HepG2 (cell line): ENCODE results near the gene TASOR. TPM values are rescaled to one million over a fixed set of nuclear protein-coding genes. Genes with fewer than 3 reads are reported as not detected.

Source experiments
- ATAC-seq: fragments of 200-7000 bp; cut with Tn5 transposase; 3 replicates; pipeline ENCODE4 v1.9.1; 2020; ENCODE audit warnings: mild to moderate bottlenecking, moderate library complexity
- BruUV-seq: library from RNA; stranded (reverse); fragments of 400-500 nt; replicated peaks from 2 replicates; lab custom pipeline; 2021; lab: Mats Ljungman, UMichigan
- CTCF ChIA-PET: fragments of 300-600 bp; formaldehyde crosslinking; extraction: SDS; loops from one replicate; lab custom pipeline; 2021; ENCODE audit warnings: low total read pairs, inconsistent platforms, low intra/inter-chr PET ratio; lab: Yijun Ruan, JAX
- POLR2A ChIA-PET: fragments of 350-600 bp; sonication (Branson Sonifier 250); formaldehyde crosslinking; loops from one replicate; lab custom pipeline; 2020; ENCODE audit warnings: antibody characterized with exemption, inconsistent platforms; lab: Yijun Ruan, JAX
- DNase-seq: peaks from one replicate; pipeline ENCODE4 v3.0.0-alpha.2; 2015; ENCODE audit warnings: low spot score
- FAIRE-seq: peaks from 3 replicates; lab custom pipeline; 2011; peaks lifted over from hg19 to GRCh38; lab: Jason Lieb, UNC
- H2AFZ ChIP-seq: one replicate; pipeline ENCODE4 v1.6.1; 2011; ENCODE audit warnings: low read length, inconsistent platforms
- H3K27ac ChIP-seq: fragments of 300-600 bp; 3 replicates; pipeline ENCODE4 v1.8.0; 2011; ENCODE audit warnings: mixed run types, mild to moderate bottlenecking, mixed read lengths, low read length, inconsistent platforms; ENCODE audit not compliant: insufficient read depth; ENCODE audit errors: extremely low read length
- H3K27me3 ChIP-seq, 2 experiments: fragments of 200-600 bp in 1 of 2; 2 replicates in 1 of 2; 3 replicates in 1 of 2; pipeline versions ENCODE4 v1.6.0 to v1.8.0; 2011; ENCODE audit warnings: low read length in 2 of 2, mild to moderate bottlenecking in 2 of 2, moderate library complexity in 2 of 2, inconsistent platforms in 1 of 2; ENCODE audit not compliant: insufficient read depth in 2 of 2, control insufficient read depth in 1 of 2
- H3K36me3 ChIP-seq, 2 experiments: fragments of 200-600 bp in 1 of 2; replicated peaks in 1 of 2; 2 replicates in 1 of 2; 3 replicates in 1 of 2; pipeline versions ENCODE4 v1.5.1 to v1.8.0; 2011; ENCODE audit warnings: low read length in 2 of 2, inconsistent platforms in 1 of 2; ENCODE audit not compliant: insufficient read depth in 2 of 2, control insufficient read depth in 1 of 2
- H3K4me1 ChIP-seq: 2 replicates; pipeline ENCODE4 v1.5.1; 2012; ENCODE audit warnings: low read length, inconsistent platforms; ENCODE audit not compliant: insufficient read depth
- H3K4me2 ChIP-seq: 2 replicates; pipeline ENCODE4 v1.6.0; 2011; ENCODE audit warnings: low read depth, low read length, inconsistent platforms
- H3K4me3 ChIP-seq, 3 experiments: fragments of 200-600 bp in 1 of 3; sonication (generic), shearing (Covaris generic) in 1 of 3; replicated peaks in 1 of 3; 2 replicates each; pipeline ENCODE4 v1.5.1; 2011 to 2016; ENCODE audit warnings: low read length in 3 of 3, inconsistent platforms in 2 of 3, low read depth in 2 of 3, mild to moderate bottlenecking in 2 of 3, control low read depth in 1 of 3, mixed read lengths in 1 of 3; ENCODE audit not compliant: insufficient read depth in 1 of 3
- H3K79me2 ChIP-seq: one replicate; pipeline ENCODE4 v1.6.1; 2011; ENCODE audit warnings: low read length, inconsistent platforms; ENCODE audit not compliant: insufficient read depth
- H3K9ac ChIP-seq: 2 replicates; pipeline ENCODE4 v1.6.0; 2011; ENCODE audit warnings: mild to moderate bottlenecking, low read depth, low read length, inconsistent platforms; ENCODE audit not compliant: insufficient read depth
- H3K9me3 ChIP-seq: 2 replicates; pipeline ENCODE4 v1.5.1; 2012; ENCODE audit warnings: mild to moderate bottlenecking, low read length
- H4K20me1 ChIP-seq: 2 replicates; pipeline ENCODE4 v1.6.0; 2011; ENCODE audit warnings: inconsistent platforms, mild to moderate bottlenecking, low read length, moderate library complexity; ENCODE audit not compliant: insufficient read depth
- AFF4 ChIP-seq: sonication (generic); formaldehyde crosslinking; IDR thresholded peaks from 2 replicates; pipeline ENCODE4 v1.4.0; 2020; ENCODE audit warnings: missing genetic modification reagents
- ARHGAP35 ChIP-seq: sonication (generic); formaldehyde crosslinking; IDR thresholded peaks from 2 replicates; pipeline ENCODE4 v1.9.0; 2022; ENCODE audit warnings: mild to moderate bottlenecking, inconsistent platforms, moderate library complexity, missing genetic modification reagents, borderline replicate concordance
- ATF1 ChIP-seq: IDR thresholded peaks from 2 replicates; pipeline ENCODE4 v1.6.1; 2016; ENCODE audit warnings: mild to moderate bottlenecking, control low read depth
- EEA1 ChIP-seq: sonication (generic); formaldehyde crosslinking; IDR thresholded peaks from 2 replicates; pipeline ENCODE4 v1.5.1; 2020; ENCODE audit warnings: mild to moderate bottlenecking, missing genetic modification reagents, borderline replicate concordance
- ELF3 ChIP-seq: IDR thresholded peaks from 2 replicates; pipeline ENCODE4 v1.6.1; 2016; ENCODE audit warnings: missing genetic modification reagents, missing compliant biosample characterization
- EZH2 ChIP-seq: conservative IDR thresholded peaks from 2 replicates; pipeline ENCODE4 v1.6.1; 2012; ENCODE audit warnings: mild to moderate bottlenecking, low read depth, low read length, moderate library complexity
- FOXK1 ChIP-seq: sonication (generic); formaldehyde crosslinking; IDR thresholded peaks from 2 replicates; pipeline ENCODE4 v1.4.0; 2020; ENCODE audit warnings: low read depth, missing genetic modification reagents, borderline replicate concordance
- KAT2B ChIP-seq: fragments of 150-350 bp; IDR thresholded peaks from 2 replicates; pipeline ENCODE4 v1.6.1; 2014; ENCODE audit warnings: low read depth, low read length, borderline replicate concordance
- NR2F6 ChIP-seq, 2 experiments: IDR thresholded peaks; 2 replicates each; pipeline ENCODE4 v1.6.1; 2016; ENCODE audit warnings: antibody characterized with exemption in 1 of 2, mild to moderate bottlenecking in 1 of 2
- SALL1 ChIP-seq: sonication (generic); formaldehyde crosslinking; IDR thresholded peaks from 2 replicates; pipeline ENCODE4 v1.8.0; 2022; ENCODE audit warnings: mild to moderate bottlenecking, missing genetic modification reagents
- SRSF4 ChIP-seq: fragments of 200-400 bp; formaldehyde crosslinking; IDR thresholded peaks from one replicate; pipeline ENCODE4 v1.6.1; 2018; ENCODE audit warnings: mild to moderate bottlenecking, low read depth, low read length, moderate library complexity; ENCODE audit not compliant: poor library complexity, severe bottlenecking
- TCF12 ChIP-seq, 2 experiments: fragments of 450-650 bp in 1 of 2; sonication (generic) in 1 of 2; formaldehyde crosslinking in 1 of 2; IDR thresholded peaks; 2 replicates each; pipeline versions ENCODE4 v1.6.1 to v1.8.0; 2017 to 2022; ENCODE audit warnings: antibody characterized with exemption in 1 of 2, mild to moderate bottlenecking in 1 of 2, missing genetic modification reagents in 1 of 2, moderate library complexity in 1 of 2
- ZNF318 ChIP-seq: sonication (generic); formaldehyde crosslinking; IDR thresholded peaks from 2 replicates; pipeline ENCODE4 v1.4.0; 2020; ENCODE audit warnings: mild to moderate bottlenecking, missing genetic modification reagents
- WGBS: methylation state at CpG from one replicate; pipeline ENCODE4 v1.1.6; 2017; ENCODE audit warnings: low lambda C conversion rate; 5-methylcytosine and 5-hydroxymethylcytosine counted together
- in situ Hi-C: cut with HindIII; loops from 2 replicates; pipeline ENCODE4 v1.10.0; 2017; ENCODE audit warnings: low pct_unique_long_range_greater_than_20kb; ENCODE audit not compliant: extremely low pct_ligation_motif_present
- intact Hi-C: fragments of 100-400 bp; cut with micrococcal nuclease; formaldehyde crosslinking; loops from one replicate; pipeline ENCODE4 v1.10.0; 2022; ENCODE audit not compliant: unreplicated experiment
- polyA plus RNA-seq, 8 experiments: library from polyadenylated mRNA; depleted of rRNA in 3 of 8; stranded (reverse) in 7 of 8; unstranded in 1 of 8; fragments of >200 nt; fragmentation: Illumina TruSeq in 4 of 8; extraction: Trizol in 4 of 8; gene quantifications; 2 replicates each; pipeline versions ENCODE4 v1.2.1 to v1.2.3, GENCODE V29; 2011 to 2016; ENCODE audit warnings: low read depth in 4 of 8, missing spikeins in 1 of 8, mixed read lengths in 1 of 8; ENCODE audit not compliant: insufficient read depth in 1 of 8
- total RNA-seq, 5 experiments: library from RNA; depleted of rRNA; stranded (reverse); fragments of >200 nt; fragmentation: Illumina TruSeq; extraction: Trizol; gene quantifications; 2 replicates each; pipeline ENCODE4 v1.2.3, GENCODE V29; 2016; ENCODE audit warnings: low read depth in 1 of 5

Gene TASOR
- total and polyA plus RNA-seq, 2 of the 13 experiments (the other 11 are each of a cell fraction or from before 2014, with no cell fraction given) = 20.1 to 32.5 TPM

- peaks cover 35% of the 10 kb centered on the region for H3K79me2 ChIP-seq
- no peak overlapping the region for H3K4me3 ChIP-seq
- H3K9me3 ChIP-seq = no peaks in the 10 kb centered on the region
- FAIRE-seq = no peak
- H3K27ac ChIP-seq = no peak overlapping the region
- peaks cover 32% of the 10 kb centered on the region for H3K4me1 ChIP-seq
- H3K9ac ChIP-seq = no peak overlapping the region
- in situ Hi-C loops (no loop called here), intact Hi-C loops (no loop called here)
- 39% methylated on average over 1 of the region's 1 CpG for WGBS
- no peak overlapping the region for H3K4me2 ChIP-seq
- no TSS peak for BruUV-seq
- H2AFZ ChIP-seq = no peak overlapping the region
- no peak for TF ChIP-seq NR2F6 (IDR thresholded peaks at IDR 0.05)
- TF ChIP-seq NR2F6 (CRISPR knock-in tag; IDR thresholded peaks at IDR 0.05) = no peak
- no peak for TF ChIP-seq EEA1
- TF ChIP-seq SRSF4 = no peak
- TF ChIP-seq SALL1 (CRISPR knock-in tag) = no peak
- TF ChIP-seq EZH2 = no peak
- TF ChIP-seq ELF3 (CRISPR knock-in tag) = no peak
- TF ChIP-seq TCF12 (IDR thresholded peaks at IDR 0.05) = no peak
- no peak for TF ChIP-seq TCF12 (CRISPR knock-in tag; IDR thresholded peaks at IDR 0.05)
- no peak for TF ChIP-seq ARHGAP35 (CRISPR knock-in tag)
- no peak for TF ChIP-seq FOXK1 (CRISPR knock-in tag)
- no peak for TF ChIP-seq KAT2B
- TF ChIP-seq ATF1 = no peak
- no peak for TF ChIP-seq AFF4 (CRISPR knock-in tag)
- TF ChIP-seq ZNF318 = no peak
- no peak for DNase-seq
- no peaks in the 10 kb centered on the region for H4K20me1 ChIP-seq
- no peak for ATAC-seq
- peaks cover 0 to 8% of the 10 kb centered on the region in 2 experiments; a peak in 1 of 5 replicates for H3K36me3 ChIP-seq
- H3K27me3 ChIP-seq = no peaks in the 10 kb centered on the region
- ChIA-PET POLR2A (no interaction called here), CTCF (no interaction called here)
Observed at GRCh38 chr3:56677286-56677685, 5.8 kb downstream of the TASOR start.
